A204.1 (cell line): ENCODE data around the gene KCNC3.

ENCODE experiments used
- FAIRE-seq: peaks from 2 replicates; lab custom pipeline; 2012; peaks lifted over from hg19 to GRCh38; lab: Jason Lieb, UNC

The KCNC3 gene

GRCh38 chr19:50275577-50276368 is 53.4 kb downstream of the KCNC3 start:
- FAIRE-seq, result no peak

DNA sequence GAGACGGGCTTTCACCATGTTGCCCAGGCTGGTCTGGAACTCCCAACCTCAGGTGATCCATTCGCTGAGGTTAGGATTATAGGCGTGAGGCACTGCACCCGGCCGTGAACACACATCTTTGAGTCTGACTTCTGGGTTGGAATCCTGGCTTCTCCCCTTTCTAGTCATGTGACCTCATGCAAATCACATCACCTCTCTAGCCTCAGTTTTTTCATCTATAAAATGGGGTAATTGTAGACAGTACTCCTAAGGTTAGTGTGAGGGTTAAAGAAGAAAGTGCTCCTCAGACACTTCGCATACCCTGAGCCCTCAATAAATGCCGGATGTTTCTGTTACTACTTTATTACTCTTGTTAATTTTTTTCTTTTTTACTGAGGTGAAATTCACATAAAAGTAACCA is 55.4 kb downstream of the KCNC3 start:
- no peak for FAIRE-seq

DNA sequence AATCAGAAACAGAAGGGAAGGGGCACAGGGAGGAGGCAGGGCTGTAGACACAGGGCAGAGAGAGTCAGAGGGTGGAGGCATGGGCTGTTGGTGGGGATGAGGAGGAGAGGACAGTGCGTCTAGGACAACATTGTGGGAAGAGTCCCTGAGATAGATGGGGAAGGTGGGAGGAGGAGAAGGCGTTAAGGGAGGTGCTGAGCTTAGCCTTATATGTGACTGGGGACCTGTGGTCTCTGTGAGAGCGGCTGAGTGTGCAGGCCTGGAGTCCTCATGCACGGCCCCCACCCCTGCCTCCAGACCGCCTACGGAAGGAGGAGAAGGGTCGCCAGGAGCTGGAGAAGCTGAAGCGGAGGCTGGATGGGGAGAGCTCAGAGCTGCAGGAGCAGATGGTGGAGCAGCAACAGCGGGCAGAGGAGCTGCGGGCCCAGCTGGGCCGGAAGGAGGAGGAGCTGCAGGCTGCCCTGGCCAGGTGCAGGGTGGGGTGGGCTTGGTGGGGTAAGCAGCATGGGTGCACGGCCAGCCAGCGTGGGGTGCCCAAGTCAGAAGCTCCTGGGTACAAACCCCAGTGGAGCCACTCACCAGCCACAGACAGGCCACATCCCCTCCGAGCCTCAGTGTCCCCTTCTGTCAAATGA is 56.8 kb downstream of the KCNC3 start:
- FAIRE-seq, result no peak

- FAIRE-seq, result no peak
These were observed 59.5 kb downstream of the KCNC3 start for GRCh38 chr19:50269653-50270052.

GRCh38 chr19:50268501-50268900 is 60.7 kb downstream of the KCNC3 start:
- no peak for FAIRE-seq

- FAIRE-seq, result no peak
These were observed 61.1 kb downstream of the KCNC3 start for GRCh38 chr19:50268041-50268440.

GRCh38 chr19:50266896-50267295 is 62.3 kb downstream of the KCNC3 start:
- no peak for FAIRE-seq

DNA sequence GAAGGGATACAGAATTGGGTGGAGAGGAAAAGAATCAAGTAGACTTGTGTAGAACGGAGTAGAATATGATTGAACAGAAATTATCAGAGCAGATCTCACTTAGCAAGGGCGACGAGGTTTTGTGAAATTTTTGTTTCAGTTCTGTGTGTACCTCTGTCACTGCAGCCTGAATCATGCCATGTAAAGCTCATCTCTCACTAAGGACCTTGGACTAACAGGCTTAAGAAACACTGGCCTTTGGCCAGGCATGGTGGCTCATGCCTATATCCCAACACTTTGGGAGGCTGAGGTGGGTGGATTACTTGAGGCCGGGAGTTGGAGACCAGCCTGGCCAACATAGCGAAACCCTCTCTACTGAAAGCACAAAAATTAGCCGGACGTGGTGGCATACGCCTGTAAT is 63.1 kb downstream of the KCNC3 start:
- no peak for FAIRE-seq

- FAIRE-seq, result no peak
These were observed 64.5 kb downstream of the KCNC3 start for GRCh38 chr19:50264483-50265186.

GRCh38 chr19:50263176-50263575 is 66.0 kb downstream of the KCNC3 start:
- FAIRE-seq, result no peak
